Measurements from ENCODE around the gene TIMM17B.

DNA sequence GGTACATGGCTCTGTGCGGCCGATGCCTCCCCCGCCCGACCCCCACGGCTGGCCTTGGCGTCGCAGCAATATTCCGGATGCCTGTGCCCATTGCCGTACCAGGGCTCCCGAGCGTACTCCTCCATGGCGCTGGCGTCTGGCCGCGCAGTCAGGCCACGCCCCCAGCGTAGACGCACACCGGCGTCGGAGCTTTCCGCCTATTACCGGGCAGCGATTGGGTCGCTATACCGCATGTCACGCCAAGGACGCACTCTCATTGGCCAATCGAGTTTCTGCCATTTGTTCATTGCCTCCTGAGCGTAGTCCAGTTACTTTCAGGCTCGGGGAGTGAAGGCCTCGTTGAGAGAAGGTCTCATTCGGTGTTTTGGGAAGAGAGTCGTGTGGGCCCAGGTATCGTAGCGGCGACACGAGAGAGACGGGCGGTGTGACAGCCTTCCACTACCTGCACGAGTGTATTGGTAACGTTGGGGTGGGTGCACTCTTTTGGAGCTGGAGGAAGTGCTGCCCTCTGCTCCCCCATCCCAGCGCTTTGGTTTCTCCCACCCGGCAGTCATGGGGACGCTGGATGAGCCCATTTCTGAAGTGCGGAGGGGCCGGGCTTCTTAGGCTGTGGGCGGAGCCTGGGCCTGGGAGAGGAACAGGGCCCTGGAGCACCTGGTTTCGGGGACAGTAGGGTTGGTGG, at the start of gene TIMM17B, which contains the start of gene PQBP1:
- TF ChIP-seq FOXM1 (IDR thresholded peaks at IDR 0.05; ENCODE audit: borderline replicate concordance, low read depth) (no peak), CREB1 (IDR thresholded peaks at IDR 0.05; ENCODE audit: low read depth) (no peak), EP300 (IDR thresholded peaks at IDR 0.05; ENCODE audit: borderline replicate concordance) (no peak), CEBPB (IDR thresholded peaks at IDR 0.05) (no peak), TEAD4 (IDR thresholded peaks at IDR 0.05) (no peak), EGR1 (IDR thresholded peaks at IDR 0.05) (no peak), TCF12 (IDR thresholded peaks at IDR 0.05; ENCODE audit: low read depth) (no peak), YY1 (IDR thresholded peaks at IDR 0.05; ENCODE audit: low read depth) (peak; percentile 79; the same call in 1 of the 2 replicates), RAD21 (IDR thresholded peaks at IDR 0.05; ENCODE audit: low read depth) (no peak)
- TF ChIP-seq, protein P1, sequence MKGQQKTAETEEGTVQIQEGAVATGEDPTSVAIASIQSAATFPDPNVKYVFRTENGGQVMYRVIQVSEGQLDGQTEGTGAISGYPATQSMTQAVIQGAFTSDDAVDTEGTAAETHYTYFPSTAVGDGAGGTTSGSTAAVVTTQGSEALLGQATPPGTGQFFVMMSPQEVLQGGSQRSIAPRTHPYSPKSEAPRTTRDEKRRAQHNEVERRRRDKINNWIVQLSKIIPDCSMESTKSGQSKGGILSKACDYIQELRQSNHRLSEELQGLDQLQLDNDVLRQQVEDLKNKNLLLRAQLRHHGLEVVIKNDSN (IDR thresholded peaks at IDR 0.05), result no peak
- TF ChIP-seq, protein P2, sequence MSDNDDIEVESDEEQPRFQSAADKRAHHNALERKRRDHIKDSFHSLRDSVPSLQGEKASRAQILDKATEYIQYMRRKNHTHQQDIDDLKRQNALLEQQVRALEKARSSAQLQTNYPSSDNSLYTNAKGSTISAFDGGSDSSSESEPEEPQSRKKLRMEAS (IDR thresholded peaks at IDR 0.05), result no peak; the same call in none of the 2 replicates
